HG03354 (cell line): ENCODE data around the gene MEF2B.
"Not testable (repeated sequence)": the region's sequence is repeated elsewhere in the genome, so short reads cannot be mapped to it uniquely, and the experiment has no call there.

Source experiments
- ATAC-seq: cut with Tn5 transposase; IDR thresholded peaks from one replicate; pipeline ENCODE4 v1.9.1; 2021; ENCODE audit warnings: mild to moderate bottlenecking; ENCODE audit not compliant: unreplicated experiment, poor library complexity, severe bottlenecking

Gene MEF2B

GRCh38 chr19:19162495-19162894 lies 7.6 kb downstream of the MEF2B start:
- ATAC-seq, result no peak

GRCh38 chr19:19160461-19161035 lies 9.5 kb downstream of the MEF2B start:
- no peak for ATAC-seq

GRCh38 chr19:19159534-19159933 lies 10.5 kb downstream of the MEF2B start:
- ATAC-seq, result no peak

- ATAC-seq, result no peak
Measured at GRCh38 chr19:19157808-19158207, 12.3 kb downstream of the MEF2B start.

- peak; percentile 76 for ATAC-seq
Measured at GRCh38 chr19:19155495-19156219, 14.4 kb downstream of the MEF2B start.

- ATAC-seq, result no peak
Measured at GRCh38 chr19:19154768-19155494, 15.1 kb downstream of the MEF2B start.

- no peak for ATAC-seq
Measured at GRCh38 chr19:19152668-19153384, 17.2 kb downstream of the MEF2B start.

GRCh38 chr19:19151418-19151817 lies 18.6 kb downstream of the MEF2B start:
- ATAC-seq, result no peak

GRCh38 chr19:19149435-19149834 lies 20.6 kb downstream of the MEF2B start:
- ATAC-seq, result no peak

- not testable (repeated sequence) for ATAC-seq
Measured at GRCh38 chr19:19148504-19148903, 21.6 kb downstream of the MEF2B start.

- no peak for ATAC-seq
Measured at GRCh38 chr19:19147344-19147743, 22.7 kb downstream of the MEF2B start.

- no peak for ATAC-seq
Measured at GRCh38 chr19:19146865-19147264, 23.2 kb downstream of the MEF2B start.

- peak; percentile 48 for ATAC-seq
Measured at GRCh38 chr19:19145684-19146608, 24.1 kb downstream of the MEF2B start.

- no peak for ATAC-seq
Measured at GRCh38 chr19:19145281-19145680, 24.8 kb downstream of the MEF2B start.

- no peak for ATAC-seq
Measured at GRCh38 chr19:19142347-19142746, 27.7 kb downstream of the MEF2B start.

GRCh38 chr19:19140476-19140875 lies 29.6 kb downstream of the MEF2B start:
- no peak for ATAC-seq

GRCh38 chr19:19139876-19140229 lies 30.2 kb downstream of the MEF2B start:
- no peak for ATAC-seq

GRCh38 chr19:19138109-19138981 lies 31.7 kb downstream of the MEF2B start, which contains the start of gene TMEM161A:
Gene TMEM161A, minus strand, starts transcription at chr19:19138478. Its CDS starts 50 bp downstream, at chr19:19138428.
- peak; percentile 99 for ATAC-seq
